DMS79 (cell line): ENCODE results near the gene PCK2.
A peak's percentile ranks its signal among the peaks of the same experiment; 100 is the strongest.

Experiments
- DNase-seq: peaks from one replicate; lab custom pipeline; 2025; lab: John Stamatoyannopoulos, UW

PCK2 gene

GRCh38 chr14:24060984-24061913 is 32.9 kb upstream of the PCK2 start:
- DNase-seq = no peak

- no peak for DNase-seq
Measured at GRCh38 chr14:24062216-24062980, 31.7 kb upstream of the PCK2 start.

GRCh38 chr14:24063263-24063836 is 30.8 kb upstream of the PCK2 start:
- DNase-seq = no peak

- no peak for DNase-seq
Measured at GRCh38 chr14:24064091-24064795, 29.9 kb upstream of the PCK2 start.

GRCh38 chr14:24064856-24065255 is 29.3 kb upstream of the PCK2 start:
- no peak for DNase-seq

GRCh38 chr14:24065408-24065807 is 28.7 kb upstream of the PCK2 start:
- DNase-seq = no peak

GRCh38 chr14:24066496-24067132 is 27.5 kb upstream of the PCK2 start:
- DNase-seq = no peak

- DNase-seq = no peak
Measured at GRCh38 chr14:24067133-24068082, 26.7 kb upstream of the PCK2 start.

GRCh38 chr14:24068711-24069410 is 25.2 kb upstream of the PCK2 start:
- DNase-seq = no peak

GRCh38 chr14:24069411-24069735 is 24.7 kb upstream of the PCK2 start:
- DNase-seq = no peak

- peak; percentile 59 for DNase-seq
Measured at GRCh38 chr14:24070285-24071143, 23.6 kb upstream of the PCK2 start.

GRCh38 chr14:24071144-24071697 is 22.9 kb upstream of the PCK2 start, which contains the start of gene CPNE6:
CPNE6 (plus strand) TSS chr14:24071562; CDS start chr14:24072937, 1,375 bp downstream.
- DNase-seq = no peak

- DNase-seq = no peak
Measured at GRCh38 chr14:24071836-24072430, 22.2 kb upstream of the PCK2 start.

GRCh38 chr14:24072436-24072835 is 21.7 kb upstream of the PCK2 start:
- peak; percentile 76 for DNase-seq

- no peak for DNase-seq
Measured at GRCh38 chr14:24072881-24073877, 20.9 kb upstream of the PCK2 start.

GRCh38 chr14:24074625-24075484 is 19.3 kb upstream of the PCK2 start:
- DNase-seq = no peak
